Brain pericyte (primary cell): ENCODE results near the gene NUDT16L1.
"Not testable (repeated sequence)": the region's sequence is repeated elsewhere in the genome, so short reads cannot be mapped to it uniquely, and the experiment has no call there.

Experiments used
- DNase-seq: peaks from one replicate; pipeline ENCODE4 v3.0.0-alpha.2; 2012; ENCODE audit warnings: low read depth, low spot score

NUDT16L1 gene

GRCh38 chr16:4693296-4693955, at the start of gene NUDT16L1:
Gene NUDT16L1, plus strand, starts transcription at chr16:4693562. Its CDS starts 165 bp downstream, at chr16:4693727.
- DNase-seq, result peak; percentile 69

GRCh38 chr16:4646773-4647643, 46.4 kb upstream of the NUDT16L1 start:
- DNase-seq, result no peak

- no peak for DNase-seq
Observed at GRCh38 chr16:4647644-4647980, 45.8 kb upstream of the NUDT16L1 start.

GRCh38 chr16:4648917-4649316, 44.4 kb upstream of the NUDT16L1 start:
- DNase-seq, result no peak

- no peak for DNase-seq
Observed at GRCh38 chr16:4649744-4650442, 43.5 kb upstream of the NUDT16L1 start.

- not testable (repeated sequence) for DNase-seq
Observed at GRCh38 chr16:4650443-4651074, 42.8 kb upstream of the NUDT16L1 start.

GRCh38 chr16:4651827-4652226, 41.5 kb upstream of the NUDT16L1 start:
- no peak for DNase-seq

- no peak for DNase-seq
Observed at GRCh38 chr16:4652561-4652960, 40.8 kb upstream of the NUDT16L1 start.

- DNase-seq, result no peak
Observed at GRCh38 chr16:4654011-4654963, 39.1 kb upstream of the NUDT16L1 start.

- DNase-seq, result no peak
Observed at GRCh38 chr16:4654964-4655590, 38.3 kb upstream of the NUDT16L1 start.

- no peak for DNase-seq
Observed at GRCh38 chr16:4655801-4656200, 37.6 kb upstream of the NUDT16L1 start.

GRCh38 chr16:4656221-4656620, 37.1 kb upstream of the NUDT16L1 start:
- no peak for DNase-seq

- DNase-seq, result no peak
Observed at GRCh38 chr16:4656695-4657686, 36.4 kb upstream of the NUDT16L1 start.

GRCh38 chr16:4659363-4660353, 33.7 kb upstream of the NUDT16L1 start:
- no peak for DNase-seq

- no peak for DNase-seq
Observed at GRCh38 chr16:4660454-4661007, 32.8 kb upstream of the NUDT16L1 start.

GRCh38 chr16:4661661-4662060, 31.7 kb upstream of the NUDT16L1 start:
- no peak for DNase-seq

- no peak for DNase-seq
Observed at GRCh38 chr16:4663465-4663776, 29.9 kb upstream of the NUDT16L1 start.
